DMS53 (cell line): ENCODE measurements around the gene RAB21.

Experiments
- DNase-seq: peaks from one replicate; lab custom pipeline; 2025; lab: John Stamatoyannopoulos, UW

Gene RAB21, protein sequence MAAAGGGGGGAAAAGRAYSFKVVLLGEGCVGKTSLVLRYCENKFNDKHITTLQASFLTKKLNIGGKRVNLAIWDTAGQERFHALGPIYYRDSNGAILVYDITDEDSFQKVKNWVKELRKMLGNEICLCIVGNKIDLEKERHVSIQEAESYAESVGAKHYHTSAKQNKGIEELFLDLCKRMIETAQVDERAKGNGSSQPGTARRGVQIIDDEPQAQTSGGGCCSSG

DNA sequence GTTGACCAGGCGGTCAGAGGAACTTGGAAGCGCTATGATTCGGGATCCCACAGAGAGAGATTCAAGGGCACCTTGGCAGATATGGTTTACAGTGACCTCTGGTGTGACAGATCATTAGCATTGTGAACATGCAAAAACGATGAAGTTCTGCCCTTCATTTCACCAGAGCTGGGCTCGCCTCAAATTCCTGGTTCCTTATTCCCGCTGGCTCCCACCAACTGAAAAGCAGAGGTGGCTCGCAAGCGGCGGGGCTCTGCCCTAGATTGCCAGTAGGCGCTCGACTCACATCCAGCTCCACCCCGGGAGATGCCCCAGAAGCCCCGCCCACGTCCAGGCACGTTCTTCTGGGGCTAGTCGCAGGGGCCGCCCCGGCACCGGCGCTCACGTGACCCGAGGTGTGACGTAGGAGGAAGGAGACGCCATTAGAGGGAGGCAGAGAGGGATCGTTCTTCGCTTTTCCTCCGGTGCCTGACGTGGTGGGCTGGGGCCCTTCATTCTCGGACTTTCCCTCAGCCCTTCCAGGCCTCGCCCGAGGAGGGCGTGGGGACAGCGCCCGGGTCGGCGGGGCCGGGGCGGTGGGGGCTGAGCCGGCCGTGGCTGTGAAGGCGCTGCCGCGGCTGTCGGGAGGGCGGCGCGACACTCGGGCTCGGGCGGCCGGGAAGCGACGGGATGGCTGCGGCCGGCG lies at the start of gene RAB21:
Gene RAB21, plus strand, starts transcription at position 403 of the 685 bp plus-strand sequence. Its CDS starts 267 bp downstream, at position 670.
- DNase-seq, result peak; percentile 100

DNA sequence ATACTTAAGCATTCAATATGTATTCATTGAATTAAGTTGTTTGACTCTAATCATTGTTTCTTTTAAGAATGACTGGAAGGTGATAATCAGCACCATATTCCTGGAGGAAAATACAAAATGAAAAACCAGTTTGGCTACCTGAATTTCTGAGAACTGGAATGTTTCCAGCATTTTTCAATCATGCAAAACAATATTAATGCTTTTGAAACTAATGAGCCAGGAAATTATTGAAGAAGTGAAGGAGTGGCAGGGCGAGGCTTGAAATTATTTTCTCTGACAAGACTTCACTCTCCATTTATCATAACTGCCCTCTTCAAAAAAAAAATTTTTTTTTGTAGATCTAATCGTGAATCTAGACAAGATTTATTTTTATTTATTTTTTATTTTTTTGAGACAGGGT lies 49.7 kb upstream of the RAB21 start:
- no peak for DNase-seq

DNA sequence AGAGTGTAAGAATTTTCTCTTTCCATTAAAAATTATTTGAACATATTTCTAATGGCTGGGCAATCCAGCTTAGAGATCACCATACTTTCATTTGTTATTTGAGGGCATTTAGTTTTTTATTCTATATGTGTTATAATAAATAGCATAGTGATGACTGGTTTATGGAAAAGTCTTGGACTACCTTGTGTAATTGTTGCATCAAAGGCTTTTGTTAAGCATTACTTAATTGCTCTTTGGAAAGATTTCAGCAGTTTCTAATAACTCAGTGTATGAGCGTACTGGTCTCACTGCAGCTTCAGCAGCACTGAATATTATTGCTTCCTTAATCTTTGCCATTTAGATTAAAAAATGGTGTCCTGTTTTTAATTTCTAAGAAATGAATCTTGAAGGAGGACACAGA lies 46.0 kb upstream of the RAB21 start:
- DNase-seq, result no peak

DNA sequence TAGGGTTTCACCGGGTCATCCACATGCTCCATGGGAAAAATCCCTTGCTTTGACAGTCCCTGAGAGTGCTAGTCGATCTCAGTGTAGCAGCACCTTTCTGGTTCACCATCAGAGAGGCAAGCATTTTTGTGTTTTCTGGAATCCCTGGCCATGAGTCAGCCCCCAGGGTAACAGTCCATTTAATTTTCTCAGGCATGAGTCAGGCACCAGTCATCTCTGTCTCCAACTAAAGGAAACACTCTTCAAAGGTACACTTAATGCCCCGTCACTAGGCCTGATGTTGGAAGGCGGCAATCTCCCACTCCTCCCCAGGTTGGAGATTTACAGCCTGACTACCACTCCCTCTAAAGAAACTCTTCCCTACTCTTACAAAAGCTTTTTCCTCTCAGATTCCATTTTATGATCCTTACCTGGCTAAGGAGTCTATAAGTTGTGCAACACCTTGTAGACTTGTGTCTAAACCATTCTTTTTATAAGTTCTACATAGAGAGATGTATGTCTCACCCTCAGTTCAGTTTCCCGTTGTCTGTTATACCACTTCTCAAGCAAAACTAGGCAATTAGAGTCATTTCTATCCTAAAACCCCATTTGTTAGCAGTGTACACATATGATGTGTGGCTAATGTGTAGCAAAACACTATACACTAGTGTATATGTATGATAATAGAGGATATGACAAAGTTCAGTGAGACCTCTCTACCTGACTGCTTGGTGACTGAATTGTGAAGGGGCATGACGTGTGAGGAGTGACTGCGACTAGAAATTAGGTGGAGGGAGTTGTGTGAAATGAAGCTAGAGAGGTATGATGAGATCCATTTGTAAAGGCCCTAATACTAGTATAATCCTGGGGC lies 44.2 kb upstream of the RAB21 start:
- DNase-seq, result peak; percentile 55

DNA sequence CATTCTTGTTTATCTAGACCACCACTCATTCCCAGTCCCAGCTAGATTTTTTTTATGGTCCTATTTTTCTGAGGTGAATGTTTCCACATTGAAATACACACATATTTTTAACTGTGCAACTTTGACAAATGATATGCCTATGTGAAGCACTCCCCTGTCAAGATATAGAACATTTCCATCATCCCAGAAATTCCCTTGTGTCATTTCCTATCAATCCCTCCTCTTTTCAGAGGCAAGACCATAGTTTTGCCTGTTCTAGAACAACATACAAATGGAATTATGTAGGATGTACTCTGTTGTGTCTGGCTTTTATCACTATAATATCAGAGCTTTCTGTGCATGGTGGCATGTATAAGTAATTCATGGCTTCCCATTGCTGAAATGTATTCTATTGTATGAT lies 36.1 kb upstream of the RAB21 start:
- DNase-seq, result no peak

DNA sequence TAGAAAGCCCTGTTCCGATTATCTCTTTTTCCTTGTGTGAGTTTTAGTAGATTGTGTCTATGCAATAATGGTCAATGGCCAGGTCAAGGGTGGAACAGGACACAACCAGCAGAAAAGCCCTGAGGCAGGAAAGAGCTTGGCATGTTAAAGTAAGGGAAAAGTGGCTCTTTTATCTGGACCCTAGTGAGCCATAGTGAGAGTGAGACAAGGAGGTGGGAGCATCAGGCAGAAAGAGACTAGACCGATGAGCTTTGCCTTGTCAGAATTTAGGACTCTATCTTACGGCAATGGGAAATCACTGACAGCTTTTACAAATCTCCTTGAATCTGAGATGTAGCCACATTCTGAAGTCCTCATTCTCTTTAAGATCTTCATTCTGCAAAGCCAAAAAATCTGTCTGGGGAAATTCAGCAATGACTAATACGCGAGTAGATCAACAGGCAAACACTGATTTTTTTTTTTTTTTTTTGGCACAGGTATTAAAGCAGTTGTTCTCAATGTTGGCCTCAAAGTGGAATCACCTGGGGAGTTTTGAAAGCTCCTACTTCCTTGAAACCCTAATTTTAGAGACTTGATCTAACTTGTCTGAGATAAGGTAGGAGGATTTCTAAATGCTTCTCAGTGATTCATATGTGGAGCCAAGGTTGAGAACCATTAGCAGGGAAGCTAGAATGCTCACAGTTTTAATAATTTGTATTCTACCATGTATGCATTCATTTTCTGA lies 34.9 kb upstream of the RAB21 start:
- no peak for DNase-seq

DNA sequence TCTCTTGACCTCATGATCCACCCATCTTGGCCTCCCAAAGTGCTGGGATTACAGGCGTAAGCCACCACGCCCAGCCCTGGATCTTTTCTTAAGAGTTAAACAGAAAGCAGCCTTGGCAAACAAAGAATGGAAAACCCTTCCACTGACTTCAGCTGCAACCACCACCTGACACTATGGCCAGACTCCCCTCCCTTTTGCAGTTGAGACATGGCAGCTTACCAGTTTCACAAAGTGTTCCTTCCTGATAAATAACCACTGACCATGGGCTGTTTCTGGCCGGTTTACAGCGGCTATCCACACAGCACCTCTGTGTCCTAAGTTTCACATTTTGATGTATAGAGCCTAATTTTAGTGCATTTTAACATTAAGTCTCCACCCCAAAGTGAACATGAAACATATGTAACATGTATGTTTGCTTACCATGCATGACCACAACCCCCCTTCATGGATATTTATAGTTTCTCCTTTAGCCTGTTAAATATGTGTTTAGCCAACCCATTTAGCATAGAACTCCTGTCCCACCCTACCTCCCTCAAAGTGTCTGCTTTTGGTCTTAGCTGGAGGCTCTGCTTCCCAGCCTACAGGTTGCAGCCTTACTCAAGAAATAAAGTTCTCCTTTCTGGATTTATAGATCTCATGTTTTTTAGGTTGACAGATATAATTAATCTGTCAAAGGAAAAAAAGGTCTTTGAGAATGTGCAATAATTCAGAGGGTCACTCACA lies 32.7 kb upstream of the RAB21 start:
- DNase-seq, result no peak

DNA sequence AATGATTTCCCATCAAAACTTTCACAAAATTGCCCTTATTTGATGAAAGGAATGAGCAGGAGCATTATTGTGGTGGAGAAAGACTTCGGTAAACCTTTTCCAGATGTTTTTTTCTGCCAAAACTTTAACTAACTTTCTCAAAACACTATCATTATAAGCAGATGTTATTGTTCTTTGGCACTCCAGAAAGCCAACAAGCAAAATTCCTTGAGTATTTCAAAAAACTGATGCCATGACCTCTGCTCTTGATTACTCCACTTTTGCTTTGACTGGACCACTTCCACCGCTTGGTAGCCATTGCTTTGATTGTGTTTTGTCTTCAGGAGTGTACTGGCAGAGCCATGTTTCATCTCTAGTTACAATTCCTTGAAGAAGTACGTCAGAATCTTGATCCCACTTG lies 29.7 kb upstream of the RAB21 start:
- DNase-seq, result no peak

DNA sequence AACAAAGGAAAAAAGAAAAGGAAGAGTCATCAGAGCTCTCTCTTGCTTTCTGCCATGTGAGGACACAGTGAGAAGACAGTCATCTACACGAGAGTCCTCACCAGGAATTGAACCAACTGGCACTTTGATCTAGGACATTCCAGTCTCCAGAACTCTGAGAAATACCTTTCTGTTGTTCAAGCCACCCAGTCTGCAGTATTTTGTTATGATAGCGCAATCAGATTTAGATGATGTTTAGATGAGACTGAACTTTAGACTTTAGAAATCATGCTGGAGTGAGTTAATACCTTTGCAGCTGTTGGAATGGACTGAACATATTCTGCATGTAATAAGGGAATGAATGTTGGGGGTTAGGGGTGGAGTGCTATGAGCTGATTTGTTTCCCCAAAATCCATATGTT lies 28.1 kb upstream of the RAB21 start:
- no peak for DNase-seq

DNA sequence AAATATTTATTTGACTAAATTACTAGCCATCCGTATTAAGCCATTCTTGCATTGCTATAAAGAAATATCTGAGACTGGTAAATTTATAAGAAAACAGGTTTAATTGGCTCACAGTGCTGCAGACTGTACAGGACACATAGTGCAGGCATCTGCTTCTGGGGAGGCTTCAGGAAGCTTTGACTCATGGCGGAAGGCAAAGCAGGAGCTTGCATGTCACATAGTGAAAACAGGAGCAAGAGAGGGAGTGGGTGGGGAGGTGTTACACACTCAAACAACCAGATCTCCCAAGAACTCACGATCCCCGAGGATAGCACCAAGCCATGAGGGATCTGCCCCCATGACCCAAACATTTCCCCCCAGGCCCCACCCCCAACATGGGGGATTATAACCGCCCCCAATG lies 26.7 kb upstream of the RAB21 start:
- no peak for DNase-seq

DNA sequence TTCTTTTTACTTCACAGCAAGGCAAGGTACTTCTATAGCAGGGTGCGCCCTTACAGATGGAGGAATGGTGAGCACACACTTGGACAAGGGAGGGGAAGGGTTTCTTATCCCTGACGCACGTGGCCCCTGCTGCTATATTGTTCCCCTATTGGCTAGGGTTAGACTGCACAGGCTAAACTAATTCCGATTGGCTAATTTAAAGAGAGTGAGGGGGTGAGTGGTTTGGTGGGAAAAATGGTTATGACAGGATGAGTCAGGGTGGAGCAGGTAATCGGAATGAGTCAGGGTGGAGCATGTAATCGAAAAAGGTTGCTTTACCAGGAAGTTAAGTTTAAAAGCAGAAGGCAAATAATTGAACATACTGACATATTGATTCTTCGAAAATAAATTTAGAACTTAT lies 23.7 kb upstream of the RAB21 start:
- DNase-seq, result no peak

DNA sequence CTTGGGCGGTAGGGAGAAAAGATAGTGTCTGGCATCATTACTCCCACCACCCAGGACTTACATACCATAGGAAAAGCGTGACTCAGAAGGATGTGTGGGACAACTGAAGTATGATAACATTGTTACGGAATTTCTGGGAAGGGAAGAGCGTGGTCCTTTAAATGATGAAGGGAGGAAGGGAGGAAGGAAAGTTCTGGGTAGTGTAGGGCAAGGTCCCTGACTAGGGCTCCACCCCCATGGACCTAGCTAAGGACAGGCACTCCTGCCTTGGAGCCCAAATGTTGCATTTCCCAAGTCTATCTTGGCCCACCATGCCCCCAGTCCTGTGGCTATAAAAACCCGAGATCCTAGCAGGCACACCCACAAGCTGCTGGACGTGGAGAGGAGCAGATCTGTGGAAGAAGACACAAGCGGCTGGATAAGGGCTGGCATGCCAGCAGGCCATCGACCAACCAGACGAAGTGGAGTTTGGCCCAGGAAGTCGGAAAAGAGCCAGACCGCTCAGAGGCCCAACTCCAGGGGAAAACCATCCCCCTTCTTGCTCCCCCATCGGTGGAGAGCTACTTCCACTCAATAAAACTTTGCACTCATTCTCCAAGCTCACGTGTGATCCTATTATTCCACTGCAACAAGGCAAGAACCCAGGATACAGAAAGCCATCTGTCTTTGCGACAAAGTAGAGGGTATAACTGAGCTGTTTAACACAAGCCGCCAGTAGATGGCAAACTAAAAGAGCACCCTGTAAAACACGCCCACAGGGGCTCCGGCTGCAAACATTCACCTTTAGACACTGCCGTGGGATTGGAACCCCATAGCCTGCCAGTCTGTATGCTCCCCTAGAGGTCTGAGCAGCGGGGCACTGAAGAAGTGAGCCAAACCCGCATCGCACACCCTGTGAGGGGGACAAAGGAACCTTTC lies 23.0 kb upstream of the RAB21 start:
- DNase-seq, result peak; percentile 30

DNA sequence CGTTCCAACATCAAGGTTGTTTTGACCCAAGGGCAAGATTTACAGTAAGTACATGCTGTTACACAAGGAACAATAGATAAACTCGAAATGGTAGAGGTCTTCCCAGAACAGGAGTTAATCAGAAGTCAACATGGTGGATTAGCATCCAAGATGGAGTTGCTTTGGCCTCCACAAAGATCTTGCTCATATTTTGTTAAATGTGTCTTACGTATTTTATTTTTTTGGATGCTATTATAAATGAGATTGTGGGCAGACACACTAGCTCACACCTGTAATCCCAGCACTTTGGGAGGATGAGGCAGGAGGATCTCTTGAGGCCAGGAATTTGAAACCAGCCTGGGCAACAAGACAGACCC lies 22.3 kb upstream of the RAB21 start:
- no peak for DNase-seq

DNA sequence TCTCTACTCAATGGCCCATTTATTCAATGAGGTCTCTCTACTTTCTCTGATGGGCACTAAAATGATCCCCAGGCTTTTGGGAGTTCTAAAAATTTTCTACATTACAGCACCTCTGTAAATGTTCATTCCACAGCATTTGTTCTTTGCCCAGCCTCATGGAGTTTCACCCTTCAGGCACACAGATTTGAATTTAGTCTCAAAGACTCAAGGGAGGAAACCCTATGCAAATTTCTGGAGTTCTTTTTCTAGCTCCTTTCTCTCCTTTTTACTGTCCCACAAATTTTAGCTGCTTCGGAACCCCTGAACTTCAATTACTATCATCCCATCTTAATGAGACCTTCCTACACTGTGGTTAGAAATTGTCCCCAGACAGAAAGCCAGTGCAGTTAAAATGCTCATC lies 17.5 kb upstream of the RAB21 start:
- DNase-seq, result no peak

DNA sequence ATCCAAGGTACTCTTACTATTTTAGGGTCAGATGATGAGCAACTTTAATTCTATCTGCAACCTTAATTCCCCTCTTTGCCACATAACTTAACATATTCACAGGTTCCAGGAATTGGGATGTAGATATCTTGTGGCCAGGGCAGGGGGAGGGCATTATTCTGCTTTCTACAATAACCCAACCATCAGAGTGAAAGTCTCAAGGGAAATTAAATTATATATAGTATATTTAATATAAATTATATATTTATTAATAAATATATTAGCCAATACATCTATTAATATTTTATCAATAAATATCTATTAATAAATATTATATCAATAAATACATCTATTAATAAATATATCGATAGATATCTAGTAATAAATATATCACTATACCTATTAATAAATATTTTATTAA lies 11.7 kb upstream of the RAB21 start:
- DNase-seq, result no peak

DNA sequence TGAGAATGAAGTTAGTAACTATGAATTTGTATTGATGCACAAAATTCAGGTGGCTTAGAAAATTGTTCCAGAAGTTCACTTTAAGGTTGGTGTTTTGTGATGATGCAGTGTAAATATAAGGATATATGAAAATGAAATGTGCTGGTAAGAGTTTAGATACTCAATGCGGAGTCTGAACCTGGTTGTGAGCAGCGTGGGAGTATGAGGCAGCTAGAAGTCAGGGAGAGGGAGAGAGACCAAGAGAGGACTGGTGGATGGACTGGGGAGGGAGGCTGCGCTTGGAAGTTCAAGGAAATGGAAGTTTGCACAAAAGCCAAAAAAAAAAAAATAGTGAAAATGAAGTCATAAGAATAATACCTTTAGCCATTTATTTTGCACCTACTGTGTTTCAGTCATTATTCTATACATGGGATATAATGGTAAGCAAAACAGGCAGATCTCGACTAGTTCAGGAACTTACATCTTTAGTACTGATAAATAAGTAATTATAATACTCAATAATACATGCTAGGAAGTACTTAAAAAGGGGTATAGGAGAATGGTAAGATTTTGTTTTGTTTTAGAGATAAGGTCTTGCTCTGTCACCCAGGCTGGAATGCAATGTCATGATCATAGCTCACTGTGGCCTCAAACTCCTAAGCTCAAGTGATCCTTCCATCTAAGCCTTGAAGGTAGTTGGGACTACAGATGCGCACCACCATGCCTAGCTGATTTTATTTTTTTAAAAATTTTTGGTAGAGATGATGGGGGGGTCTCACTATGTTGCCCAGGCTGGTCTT lies 10.0 kb upstream of the RAB21 start:
- DNase-seq, result no peak

DNA sequence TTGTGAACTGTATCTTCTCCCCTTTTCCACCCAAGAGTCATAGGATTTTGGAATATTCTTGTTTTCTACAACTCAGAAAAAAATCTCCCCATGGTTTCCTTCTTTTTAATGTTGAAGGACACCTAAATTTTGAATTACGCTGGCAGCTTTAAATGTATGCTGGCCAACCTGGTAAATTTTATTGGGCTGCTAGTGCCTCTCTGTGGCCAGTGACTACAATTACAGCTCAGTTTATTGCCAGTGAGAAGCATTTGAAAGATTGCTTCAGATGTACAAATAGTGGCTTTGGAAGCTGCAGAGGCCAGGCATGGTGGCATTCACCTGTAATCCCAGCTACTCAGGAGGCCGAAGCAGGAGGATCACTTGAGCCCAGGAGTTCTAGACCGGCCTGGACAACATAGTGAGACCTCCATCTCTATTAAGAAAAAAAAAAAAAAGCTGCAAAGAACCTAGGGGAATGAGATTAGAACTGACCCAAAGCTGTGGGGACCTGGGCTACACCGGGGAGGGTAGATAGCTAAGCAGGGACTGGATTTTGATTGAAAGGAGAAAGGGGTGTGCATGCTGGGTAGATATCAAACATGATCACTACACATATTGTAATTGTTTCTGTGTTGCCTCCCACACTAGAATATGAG lies 7.6 kb upstream of the RAB21 start:
- DNase-seq, result peak; percentile 89

DNA sequence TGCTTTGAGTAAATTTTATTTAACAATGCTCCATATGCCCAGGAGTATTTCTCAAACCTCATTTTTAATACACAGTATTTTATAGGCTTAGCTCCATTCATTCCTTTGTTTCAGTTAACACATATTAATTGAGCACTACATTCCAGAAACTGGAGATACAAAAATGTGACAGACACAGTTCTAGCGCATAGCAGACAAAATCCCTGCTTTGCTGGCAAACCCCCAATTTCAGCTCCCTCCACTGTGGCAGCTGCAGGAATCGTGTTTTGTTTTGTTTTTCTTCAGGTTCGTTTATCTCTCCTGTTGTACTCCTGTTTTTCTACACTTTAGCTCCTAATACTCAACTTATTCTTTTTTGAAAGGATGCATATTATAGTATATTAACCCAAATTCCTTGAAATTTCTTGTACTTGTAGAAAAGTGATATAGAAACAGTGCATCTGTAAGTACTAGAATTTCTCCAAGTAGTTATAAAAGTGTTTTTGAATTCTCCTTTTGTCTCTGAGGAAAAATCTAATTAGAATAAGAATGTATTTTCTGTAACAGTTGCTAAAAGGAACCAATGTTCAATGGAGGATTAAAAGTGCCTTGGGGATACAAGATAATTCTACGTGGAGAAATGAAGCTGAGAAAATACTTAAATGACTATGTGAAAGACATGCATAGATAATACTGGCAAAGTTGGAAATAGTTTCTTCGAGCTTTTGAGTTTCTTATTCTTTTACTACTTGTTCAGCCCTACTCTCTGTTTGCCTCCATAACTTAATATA lies 6.4 kb upstream of the RAB21 start:
- DNase-seq, result no peak

DNA sequence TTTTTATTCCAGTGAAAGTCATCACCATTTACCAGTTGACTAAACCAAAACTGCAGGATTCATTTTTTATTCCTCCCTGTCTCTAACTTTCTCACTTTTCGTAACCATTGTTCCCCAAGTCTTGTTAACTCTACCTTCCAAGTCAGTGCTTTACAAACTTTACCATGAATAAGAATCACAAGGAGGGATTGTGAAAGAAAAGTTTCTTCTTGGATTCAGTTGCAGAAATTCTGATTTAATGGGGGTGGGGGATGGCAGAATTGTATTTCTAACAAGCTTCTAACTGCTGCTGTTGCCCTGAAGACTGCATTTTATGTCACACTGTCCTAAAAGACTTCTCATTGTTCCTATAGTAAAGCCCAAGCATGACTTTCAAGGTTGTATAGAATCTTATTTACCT lies 5.0 kb upstream of the RAB21 start:
- DNase-seq, result no peak
